ENCODE data around the gene RERG.

The RERG gene

DNA sequence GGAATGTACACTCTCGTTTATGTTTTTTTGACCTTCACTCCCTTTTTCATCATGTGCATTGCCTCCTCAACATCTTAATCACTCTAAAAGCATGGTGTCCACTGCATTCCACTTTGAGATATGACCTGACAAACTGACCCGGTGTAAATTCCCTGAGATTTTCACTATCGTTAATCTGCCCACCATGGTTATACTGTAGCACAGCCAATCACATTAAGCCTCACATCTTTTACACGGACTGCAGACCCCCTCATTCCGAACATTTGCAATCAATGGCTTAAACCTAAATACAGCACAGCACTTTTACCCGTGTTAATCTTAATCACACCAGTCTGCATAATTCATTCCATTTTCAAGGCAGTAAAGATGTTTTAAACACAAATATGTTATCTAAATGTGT lies 2.4 kb downstream of the RERG start:
- no peak for DNase-seq (ENCODE audit: low spot score)

DNA sequence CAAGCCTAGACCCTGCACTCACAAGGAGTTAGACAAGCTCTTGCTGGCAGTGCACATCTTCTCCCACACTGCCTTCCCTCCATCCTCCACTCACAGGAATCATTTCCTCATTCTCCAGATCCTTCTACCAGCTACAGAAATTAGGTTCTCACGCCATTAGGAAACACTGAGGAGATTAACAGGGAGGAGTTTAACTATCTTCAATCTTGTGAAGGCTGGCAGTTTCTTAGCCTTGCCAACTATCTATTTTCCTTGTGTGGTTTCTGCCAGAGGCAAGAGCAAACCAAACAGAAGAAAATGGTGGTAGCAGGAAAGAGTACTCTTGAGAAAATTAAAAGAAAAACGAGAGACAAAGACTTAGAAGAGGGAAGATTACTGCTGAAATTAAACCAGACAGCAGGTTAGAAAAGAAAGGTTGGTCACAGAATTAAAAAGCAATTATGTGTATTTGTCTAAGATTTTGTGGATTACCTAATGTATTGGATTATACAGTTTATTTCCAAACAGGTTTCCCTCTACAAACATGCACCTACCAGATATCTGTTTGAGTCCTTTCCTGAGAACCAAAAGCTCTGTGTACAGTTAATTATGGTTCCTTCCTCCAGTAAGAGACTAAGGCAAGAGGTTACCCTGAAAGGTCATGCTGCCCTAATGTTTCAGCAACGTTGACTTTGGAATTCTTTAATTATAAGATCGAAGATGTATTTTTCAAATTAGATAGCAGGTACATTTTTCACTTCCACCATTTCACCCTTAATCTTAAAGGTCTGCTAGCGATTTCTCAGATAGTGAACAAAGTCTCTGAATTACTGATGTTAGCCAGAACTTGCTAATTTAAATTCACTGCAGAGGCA lies 5.0 kb downstream of the RERG start:
- DNase-seq (ENCODE audit: low spot score), result no peak

DNA sequence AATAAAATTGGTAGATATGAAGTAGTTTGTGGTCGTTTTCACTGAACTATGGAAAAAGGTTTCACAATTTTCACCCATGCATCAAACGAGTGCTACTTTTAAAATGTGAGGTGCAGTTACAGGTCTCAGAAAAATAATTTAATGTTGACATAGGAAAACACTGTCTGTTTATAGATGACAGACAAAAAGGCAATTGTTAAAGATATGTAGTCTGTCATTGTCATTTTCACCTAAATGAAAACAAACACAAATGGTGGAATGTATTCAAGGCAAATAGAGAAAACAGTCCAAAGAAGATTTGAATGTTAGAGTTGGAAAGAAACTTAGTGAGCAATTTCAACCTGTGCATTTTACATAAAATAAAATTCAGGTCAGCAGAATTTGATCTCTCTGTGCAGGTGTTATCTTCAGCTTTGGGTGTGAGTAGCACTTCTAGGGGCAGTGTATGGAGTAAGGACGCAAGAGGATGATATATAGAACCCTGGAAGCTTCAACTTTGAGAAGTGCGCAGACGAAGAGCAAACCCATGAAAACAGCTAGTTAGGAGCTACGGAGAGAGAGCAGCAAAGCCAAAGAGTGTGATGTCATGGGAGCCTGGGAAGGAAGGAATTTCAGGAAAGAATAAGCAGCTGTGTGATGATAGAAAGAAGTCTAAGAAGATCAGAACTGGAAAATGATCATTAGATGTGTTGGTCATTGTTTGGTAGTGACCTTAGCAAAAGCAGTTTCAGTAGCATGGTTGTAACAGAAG lies 6.2 kb downstream of the RERG start:
- DNase-seq (ENCODE audit: low spot score), result no peak

DNA sequence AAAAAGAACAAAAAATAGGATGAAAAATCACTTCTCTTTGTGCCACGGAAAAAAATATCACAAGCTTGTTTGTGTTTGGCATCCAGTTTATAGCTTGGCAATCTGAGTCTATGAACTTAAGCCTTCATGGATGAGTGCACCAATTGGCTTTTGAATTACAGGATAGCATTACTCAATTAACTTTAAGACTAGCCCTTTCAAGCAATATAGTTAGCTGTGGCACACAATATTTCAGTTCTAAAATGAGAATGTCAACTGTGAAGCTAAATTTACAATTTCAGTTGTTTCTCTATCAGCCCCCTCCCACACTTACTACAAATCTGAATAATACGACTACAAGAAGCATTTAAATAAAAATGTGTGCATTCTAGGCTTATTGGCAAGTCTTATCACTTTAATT lies 8.3 kb downstream of the RERG start:
- DNase-seq (ENCODE audit: low spot score), result no peak

DNA sequence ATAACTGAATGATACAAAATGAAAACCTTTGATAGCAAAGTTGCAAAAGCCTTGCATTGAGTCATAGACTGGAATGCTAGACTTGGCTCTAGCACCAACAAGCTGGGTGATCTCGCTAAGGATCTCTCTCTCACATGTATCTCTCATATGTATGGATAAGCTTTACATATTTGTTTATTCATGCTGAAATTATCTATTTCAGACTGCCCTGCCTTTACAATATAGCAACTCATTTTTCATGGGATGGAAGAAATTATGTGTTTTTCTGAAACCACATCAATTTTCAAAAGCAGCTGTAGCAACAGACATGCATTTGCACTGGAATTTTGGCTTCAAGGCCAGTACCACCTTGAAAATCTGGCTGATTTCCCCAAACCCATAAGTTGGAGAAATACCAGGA lies 11.4 kb downstream of the RERG start:
- no peak for DNase-seq (ENCODE audit: low spot score)

DNA sequence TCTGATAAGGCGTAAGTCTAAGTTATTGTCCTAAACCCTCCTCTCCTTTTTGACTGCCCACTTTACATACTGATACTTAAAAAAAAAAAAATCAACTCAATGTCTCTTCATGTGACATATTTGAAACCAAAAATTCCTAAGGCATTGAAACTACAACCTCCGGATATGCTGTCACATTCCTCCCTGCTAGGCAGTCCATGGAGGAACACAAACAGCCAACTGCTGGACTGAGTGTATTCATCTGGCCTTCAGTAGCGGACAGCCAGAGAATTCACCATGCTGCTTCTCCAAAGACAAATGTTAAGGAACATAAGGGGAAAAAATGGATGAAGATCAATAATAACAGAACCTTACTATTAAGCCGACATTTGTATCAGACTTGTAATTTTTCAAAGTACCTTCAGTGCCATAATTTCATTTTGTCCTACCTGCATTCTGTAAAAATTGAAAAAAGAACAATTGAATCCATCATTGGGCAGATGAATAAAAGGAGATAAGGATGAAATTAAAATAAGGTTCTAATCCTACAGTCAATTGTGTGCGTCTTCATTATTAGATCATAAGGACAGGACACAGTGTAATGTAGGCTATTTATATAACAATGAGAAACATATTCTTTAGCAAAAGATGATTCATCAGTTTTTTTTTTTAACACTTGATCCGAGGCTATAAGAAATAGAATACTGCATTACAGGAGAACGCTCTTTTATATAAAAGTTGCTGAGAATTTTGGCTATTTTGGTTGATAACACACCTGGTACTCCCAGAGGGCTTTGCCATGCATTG lies 12.2 kb downstream of the RERG start:
- no peak for DNase-seq (ENCODE audit: low spot score)

DNA sequence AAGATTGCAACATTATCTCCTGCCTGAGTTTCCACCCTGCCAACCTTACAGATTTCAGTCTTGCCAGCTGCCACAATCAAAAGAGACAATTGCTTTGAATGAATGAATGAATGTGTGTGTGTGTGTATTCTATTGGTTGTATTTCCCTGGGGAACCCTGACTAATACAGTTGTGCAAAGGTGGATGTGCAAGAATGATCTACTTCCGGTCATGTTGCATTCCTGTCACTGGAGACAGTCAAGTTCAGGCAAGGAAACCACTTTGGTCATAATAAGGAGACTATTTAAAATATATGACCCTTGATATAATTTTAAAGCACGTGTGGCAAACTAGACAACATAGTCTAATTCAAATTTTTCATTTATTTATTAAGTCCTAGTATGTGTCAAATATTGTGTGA lies 13.1 kb downstream of the RERG start:
- no peak for DNase-seq (ENCODE audit: low spot score)

DNA sequence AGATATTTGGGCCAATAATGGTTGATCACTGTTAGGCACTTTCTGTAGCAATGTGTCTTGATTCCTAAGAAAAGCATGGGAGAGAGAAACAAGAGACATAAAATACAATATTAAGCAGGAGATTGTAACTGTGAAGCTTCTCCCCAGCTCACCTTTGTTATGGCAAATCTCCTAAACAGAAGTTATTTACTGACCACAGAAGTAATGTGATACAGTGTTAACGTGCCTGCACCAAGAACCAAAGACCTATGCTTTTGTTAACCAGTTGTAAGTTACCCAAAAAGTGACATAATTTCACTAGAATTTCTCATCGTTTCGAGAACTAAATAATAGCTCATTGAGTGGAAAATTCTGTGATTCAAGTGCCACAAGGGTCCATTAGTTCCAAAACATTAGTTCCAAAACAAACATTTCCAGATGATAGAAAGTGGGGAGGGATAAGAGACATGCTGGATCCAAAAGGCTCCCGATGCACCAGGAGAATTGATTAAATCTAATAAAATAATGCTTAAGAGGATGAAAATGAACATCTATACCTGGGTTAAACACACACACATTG lies 14.3 kb downstream of the RERG start:
- no peak for DNase-seq (ENCODE audit: low spot score)

DNA sequence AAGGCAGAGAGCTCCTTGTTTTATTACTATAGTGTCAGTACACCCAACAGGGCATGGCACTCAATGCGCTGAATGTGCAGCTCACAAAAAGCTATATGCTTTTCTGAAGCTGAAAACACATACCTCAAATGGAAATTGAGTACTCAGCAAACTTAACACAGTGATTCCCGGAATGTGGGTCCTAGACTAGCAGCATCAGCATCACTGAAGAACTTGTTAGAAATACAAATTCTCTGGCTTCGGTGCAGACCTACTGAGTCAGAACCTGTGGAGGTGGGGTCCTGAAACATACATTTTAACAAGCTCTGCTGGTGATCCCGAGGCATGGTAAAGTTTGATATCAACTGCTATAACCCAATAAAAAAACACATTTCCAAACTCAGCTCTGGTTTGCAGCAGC lies 14.9 kb downstream of the RERG start:
- DNase-seq (ENCODE audit: low spot score), result no peak

DNA sequence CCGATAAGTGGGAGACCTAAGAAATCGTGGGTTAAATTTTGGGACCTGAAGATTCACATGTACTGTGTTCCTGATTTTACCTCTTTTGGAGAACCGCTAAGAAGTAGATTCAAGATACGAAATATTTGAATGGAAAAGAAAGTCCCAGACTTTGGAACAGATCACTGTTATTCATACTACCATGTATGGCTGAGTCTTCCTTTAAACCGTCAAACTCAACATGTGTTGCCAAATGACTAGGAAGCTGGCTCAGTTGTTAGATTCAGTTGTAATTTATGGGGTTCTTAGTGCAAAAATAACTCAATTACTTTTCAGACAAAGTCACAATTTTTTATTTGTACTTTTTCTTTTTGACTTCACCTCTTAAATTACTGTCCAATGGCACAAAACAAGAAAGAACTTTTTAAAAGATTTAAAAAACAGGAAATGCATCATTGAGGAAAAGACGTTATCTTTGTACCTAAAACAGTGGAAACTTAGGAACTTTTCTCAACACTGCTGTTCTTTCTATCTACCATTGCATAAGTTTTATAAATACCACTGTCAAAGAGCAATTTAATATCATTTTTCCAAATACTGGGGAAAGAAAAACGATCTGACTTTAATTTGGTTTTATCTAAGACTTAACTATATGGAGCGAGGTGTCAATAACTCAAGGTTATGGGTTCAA lies 15.7 kb downstream of the RERG start:
- no peak for DNase-seq (ENCODE audit: low spot score)

DNA sequence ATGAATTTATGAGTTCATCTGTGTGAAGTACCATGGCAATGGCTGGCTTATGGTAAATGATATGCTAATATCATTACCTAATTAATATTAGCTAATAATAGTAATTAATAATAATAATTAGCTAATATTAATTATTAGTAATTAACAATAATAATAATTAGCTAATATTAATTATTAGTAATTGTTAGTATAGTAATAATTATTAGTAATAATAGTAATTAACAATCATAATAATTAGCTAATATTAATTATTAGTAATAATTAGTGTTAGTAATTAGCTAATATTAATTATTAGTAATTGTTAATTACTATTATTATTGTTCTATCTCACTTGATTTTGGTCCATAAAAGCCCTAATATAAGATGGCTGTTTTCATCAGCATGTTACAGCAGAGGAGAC lies 19.8 kb downstream of the RERG start:
- DNase-seq (ENCODE audit: low spot score), result no peak

DNA sequence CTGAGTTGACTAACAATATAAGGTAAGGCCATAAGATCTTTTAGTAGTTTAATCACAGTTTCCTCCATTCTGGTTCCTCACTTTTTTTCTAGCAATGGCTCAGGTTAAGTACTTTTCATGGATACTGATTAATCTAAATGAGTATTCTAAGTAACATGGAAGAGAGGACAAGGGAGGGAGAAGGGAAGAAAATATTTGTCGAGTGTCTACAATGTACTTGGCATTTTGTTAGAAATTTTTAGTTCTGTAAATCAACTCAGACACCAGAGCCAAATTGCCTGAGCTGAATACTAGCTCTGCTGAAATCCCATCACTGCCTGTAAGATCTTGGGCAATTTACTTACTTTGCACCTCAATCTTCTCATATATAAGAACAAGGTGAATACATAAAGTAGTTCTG lies 20.2 kb downstream of the RERG start:
- DNase-seq (ENCODE audit: low spot score), result no peak

DNA sequence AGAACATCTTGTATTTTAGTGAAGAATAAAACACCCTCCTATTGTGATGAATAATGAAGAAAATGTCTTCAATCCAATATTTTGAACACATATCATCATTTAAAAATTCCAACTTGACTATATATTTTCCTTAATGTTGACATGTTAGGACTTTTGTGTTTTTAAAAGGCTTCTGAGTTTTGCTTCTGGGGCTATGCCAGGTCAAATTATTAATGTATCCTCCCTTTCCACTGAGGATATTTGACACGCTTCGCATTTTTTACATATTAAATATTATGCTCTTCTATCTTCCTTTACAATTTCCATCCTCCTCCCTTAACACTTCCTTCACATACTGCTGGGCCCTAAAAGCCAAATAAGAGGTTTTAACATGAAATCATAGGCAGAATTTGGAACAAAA lies 20.6 kb downstream of the RERG start:
- no peak for DNase-seq (ENCODE audit: low spot score)

DNA sequence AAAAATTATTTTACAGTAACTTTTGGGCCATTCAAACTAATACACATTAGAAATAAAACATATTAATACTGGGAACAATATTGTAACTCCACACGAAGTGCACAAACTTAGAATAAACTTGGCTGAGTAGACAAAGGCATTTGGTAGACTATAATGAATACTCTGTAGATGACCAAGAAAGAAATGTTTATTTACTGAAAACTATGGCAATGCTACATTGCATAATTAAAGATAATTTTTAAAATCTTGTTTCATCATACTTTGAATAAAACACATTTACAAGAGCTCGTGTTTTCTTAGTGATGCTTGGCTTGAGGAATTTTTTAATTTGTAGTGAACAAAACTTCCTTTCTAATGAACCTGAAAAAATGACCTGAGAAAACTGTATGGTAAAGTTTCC lies 21.3 kb downstream of the RERG start:
- no peak for DNase-seq (ENCODE audit: low spot score)

DNA sequence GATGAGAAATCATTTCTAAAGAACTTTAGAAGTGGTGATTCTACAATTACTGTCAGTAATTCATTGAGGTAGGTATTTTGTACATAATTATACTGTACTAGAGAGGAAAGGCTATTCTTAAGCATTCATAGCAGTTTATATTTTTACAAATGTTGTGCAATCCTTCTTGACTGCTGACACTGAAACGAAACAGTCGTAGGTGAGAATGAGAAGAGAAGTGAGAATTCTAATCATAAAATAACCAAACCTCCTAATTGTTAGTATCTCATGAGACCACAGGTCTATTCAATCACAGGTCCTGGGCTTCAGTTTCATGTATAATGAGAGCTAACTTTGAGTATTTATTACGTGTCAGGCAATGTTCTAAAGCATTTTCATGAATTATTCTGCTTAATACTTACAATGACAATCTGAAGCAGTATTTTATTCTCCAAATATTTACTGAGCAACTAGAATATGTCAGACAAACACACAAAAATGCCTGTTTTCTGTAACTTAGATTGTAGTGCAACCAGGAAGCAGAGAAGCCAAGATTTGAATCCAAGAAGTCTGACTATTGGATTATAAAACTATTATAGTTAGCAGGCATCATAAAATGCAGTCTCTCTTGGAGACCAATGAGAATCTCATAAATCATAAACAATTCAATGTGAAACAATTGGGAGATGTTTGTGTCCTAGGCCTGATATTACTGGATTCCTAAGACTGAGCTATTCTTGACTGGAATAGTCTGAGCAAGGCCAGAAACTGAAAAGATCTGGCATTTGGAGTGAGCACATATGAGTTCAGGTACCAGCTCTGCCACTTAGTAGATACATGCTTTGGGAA lies 24.3 kb downstream of the RERG start:
- DNase-seq (ENCODE audit: low spot score), result no peak

DNA sequence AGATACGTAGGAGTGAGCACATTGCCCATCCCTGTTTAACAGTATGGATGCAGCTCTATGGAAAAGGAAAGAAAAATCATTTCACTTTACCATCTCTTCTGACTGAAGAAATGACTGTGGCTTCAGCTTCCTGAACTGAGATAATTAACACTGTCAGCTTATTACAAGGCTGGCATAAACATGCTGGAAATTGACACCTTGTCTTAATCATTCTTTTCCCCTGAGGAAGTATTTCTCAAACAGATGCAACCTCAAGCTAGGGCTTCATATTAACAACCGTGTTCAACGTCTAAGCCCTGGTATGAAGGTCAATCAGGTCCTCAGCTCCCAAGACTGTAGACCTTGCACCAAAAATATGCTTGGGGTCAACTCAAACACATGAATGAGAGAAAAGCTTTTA lies 25.0 kb downstream of the RERG start:
- no peak for DNase-seq (ENCODE audit: low spot score)

DNA sequence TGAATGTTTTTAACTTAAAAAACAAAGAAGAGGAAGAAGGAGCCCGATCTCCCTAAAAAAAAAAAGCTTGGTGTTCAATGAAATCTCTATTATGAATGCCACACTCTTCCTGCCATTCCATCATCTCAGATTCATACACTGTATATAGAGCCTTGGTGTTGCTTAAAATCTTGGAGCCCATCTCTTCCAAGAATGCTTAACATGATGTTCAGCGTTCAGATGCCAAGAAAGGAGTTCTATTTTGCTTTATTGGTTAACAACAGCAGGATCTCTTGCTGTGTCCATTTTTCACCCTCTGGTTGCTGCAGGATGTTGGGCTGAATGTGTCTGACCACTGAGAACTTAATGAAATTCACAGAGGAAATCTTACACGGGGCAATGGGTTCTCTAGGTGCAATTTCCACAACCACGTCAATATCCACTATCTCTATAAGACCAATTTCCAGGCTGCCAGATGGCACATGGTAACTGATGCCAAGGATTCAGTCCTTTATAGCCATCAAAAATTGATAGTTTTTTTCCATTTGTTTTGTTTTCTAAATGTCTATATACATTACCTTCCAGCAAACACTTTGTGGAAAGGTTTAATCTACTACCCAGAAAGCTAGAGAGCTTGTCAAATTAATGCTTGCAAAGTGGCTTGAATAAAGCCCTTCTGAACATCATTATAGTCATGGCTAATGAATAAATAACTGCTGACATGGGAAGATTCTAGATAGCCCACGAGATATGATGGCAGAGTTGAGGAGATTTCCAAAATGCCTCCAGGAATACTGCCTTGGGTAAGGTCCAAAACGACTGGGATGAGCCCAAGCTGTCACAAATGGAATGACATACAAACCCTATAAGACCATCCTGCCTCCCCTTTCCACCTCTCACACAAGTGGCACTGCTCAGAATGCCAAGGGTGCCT lies 26.5 kb downstream of the RERG start:
- DNase-seq (ENCODE audit: low spot score), result no peak

DNA sequence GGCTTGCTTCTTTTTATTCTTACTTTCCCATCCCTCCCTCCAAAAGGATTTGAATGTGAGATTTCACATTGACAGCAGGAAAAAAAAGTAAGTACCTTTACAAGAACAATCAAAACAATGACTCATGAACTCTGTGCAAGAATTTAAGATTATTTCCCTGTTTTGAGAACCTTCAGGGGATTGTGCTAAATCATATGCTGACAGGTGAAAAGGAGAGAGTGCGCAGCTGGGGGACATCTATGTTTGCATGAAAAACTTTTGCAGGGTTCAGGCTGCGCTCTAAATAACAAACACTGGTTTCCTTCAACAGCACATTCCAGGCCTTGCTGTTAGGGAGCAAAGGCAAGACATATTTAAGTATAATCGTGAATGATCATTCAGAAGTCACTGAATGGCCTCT lies 27.3 kb downstream of the RERG start:
- no peak for DNase-seq (ENCODE audit: low spot score)

DNA sequence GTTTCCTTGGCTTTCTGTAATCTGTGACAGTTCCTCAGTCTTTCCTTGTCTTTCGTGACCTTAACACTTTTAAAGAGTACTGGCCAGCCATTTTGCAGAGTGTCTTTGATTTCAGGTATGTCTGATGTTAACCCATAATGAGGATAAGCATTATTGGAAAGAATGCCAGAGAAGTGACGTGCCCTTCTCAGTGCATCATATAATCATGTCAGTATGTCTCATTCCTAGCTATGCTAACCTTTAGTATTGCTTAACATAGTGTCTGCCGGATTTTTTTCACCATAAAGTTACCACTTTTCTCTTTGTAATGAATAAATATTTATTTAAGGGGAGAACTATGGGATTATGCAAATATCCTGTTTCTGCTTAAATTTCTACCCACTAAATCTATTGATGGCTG lies 28.5 kb downstream of the RERG start:
- no peak for DNase-seq (ENCODE audit: low spot score)

DNA sequence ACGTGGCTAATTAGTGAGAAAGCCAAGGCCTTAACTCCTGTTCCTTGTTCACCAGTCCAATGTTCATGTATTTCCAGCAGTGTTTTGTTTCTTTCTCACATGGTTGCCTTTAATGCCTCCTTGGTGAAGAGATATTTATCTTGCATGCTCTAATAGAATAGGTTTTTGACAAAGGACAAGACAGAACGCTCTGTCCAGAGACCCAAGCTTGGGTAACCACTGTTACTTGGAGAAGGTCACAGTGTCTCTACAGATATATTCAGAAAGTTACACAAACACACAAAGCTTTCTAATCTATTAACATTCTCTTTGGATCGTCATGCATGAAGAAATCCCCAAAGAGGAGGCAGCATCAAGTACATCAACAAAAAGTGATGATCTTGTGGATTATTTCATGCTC lies 33.1 kb downstream of the RERG start:
- no peak for DNase-seq (ENCODE audit: low spot score)
